GM12892 (cell line): ENCODE measurements around the gene FBXO9.

Source experiments
- POLR2A ChIP-seq: IDR thresholded peaks from 2 replicates; pipeline ENCODE4 v1.6.1; 2011; ENCODE audit warnings: low read depth, low read length, control low read depth
- TAF1 ChIP-seq: IDR thresholded peaks from 2 replicates; pipeline ENCODE4 v1.6.1; 2011; ENCODE audit warnings: low read depth, mild to moderate bottlenecking, control low read depth, low read length, borderline replicate concordance

- no peak for TF ChIP-seq TAF1
- TF ChIP-seq POLR2A: no peak
Observed at GRCh38 chr6:53027131-53027718, 38.0 kb upstream of the FBXO9 start.
